ENCODE results near the gene DCST1. TPM values are rescaled to one million over a fixed set of nuclear protein-coding genes. Genes with fewer than 3 reads are reported as not detected.

The DCST1 gene
- total and polyA plus RNA-seq, 2 of the 8 experiments (the other 6 are each of a cell fraction or from before 2014, with no cell fraction given) = not detected

DNA sequence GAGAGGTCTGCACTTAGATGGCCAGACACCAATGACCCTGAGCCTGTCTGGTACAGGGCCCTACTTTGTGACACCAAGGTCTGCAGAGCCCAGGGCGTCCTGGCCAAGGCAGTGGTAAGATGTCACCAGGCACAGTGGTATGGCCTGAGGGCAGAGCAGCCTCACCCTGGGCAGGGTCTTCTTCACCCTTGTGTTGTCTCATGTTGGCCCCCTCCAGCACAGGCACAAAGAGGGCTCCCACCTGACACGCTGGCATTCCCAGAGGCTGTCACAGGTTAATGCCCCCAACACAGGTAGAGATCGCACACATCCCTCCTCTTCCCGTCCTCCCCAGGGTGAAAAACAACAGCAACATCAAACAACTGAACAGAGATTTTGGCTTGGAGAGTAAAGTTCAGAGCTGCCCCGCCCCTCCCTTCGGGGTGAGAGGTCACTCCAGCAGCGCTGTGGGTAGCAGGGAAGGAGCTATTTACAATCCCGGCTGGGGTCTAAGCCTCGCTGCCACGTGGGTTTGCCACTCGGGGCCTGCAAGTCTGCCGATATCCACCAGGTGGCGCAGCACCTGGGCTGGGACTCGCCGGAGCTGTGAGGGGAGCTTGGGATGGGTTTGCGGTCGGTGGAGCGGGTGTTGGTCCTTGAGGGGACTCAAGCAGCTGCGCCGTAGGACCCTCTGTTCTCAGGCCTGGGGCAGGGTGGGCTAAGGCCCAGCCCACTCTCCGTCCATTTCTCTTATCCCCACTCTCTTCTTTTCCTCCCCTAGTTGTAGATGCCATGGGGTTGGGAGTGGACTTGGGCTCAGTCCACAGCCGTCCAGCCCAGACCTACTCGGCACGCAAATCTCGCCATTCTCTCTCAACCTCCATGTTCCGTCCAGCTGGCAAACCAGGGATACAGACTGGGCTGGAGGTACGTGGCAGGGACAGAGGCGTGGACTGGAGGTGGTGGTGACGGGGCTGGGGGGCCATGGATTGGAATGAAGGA lies 57.7 kb downstream of the DCST1 start (continued):
- TF ChIP-seq, protein P1, sequence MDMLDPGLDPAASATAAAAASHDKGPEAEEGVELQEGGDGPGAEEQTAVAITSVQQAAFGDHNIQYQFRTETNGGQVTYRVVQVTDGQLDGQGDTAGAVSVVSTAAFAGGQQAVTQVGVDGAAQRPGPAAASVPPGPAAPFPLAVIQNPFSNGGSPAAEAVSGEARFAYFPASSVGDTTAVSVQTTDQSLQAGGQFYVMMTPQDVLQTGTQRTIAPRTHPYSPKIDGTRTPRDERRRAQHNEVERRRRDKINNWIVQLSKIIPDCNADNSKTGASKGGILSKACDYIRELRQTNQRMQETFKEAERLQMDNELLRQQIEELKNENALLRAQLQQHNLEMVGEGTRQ (IDR thresholded peaks at IDR 0.05; ENCODE audit: low read length) = peak; percentile 57; the same call in 1 of the 2 replicates
- TF ChIP-seq CBX8 (IDR thresholded peaks at IDR 0.05; ENCODE audit: borderline replicate concordance, low read depth, low read length) (no peak), SP1 (IDR thresholded peaks at IDR 0.05; ENCODE audit: low read depth, low read length) (peak; percentile 24; the same call in 1 of the 2 replicates), RXRA (IDR thresholded peaks at IDR 0.05; ENCODE audit: insufficient read depth, low read depth, low read length) (0 out of 2 replicates have a peak, but pooled peaks have one; percentile 21), KDM5A (IDR thresholded peaks at IDR 0.05; ENCODE audit: low read length) (no peak), PHF8 (conservative IDR thresholded peaks at IDR 0.05; ENCODE audit: low read depth, low read length) (no peak), NANOG (IDR thresholded peaks at IDR 0.05; ENCODE audit: insufficient read depth, low read depth, low read length, poor library complexity, severe bottlenecking) (no peak), KDM1A (IDR thresholded peaks at IDR 0.05; ENCODE audit: borderline replicate concordance, low read length) (no peak), CREB1 (IDR thresholded peaks at IDR 0.05) (no peak)
